AG09309 (cell line): ENCODE results near the gene MRPL54.

Experiments used
- DNase-seq: peaks from one replicate; pipeline ENCODE4 v3.0.0-alpha.2; 2010; ENCODE audit warnings: low read depth
- H3K4me3 ChIP-seq: 2 replicates; pipeline ENCODE4 v1.5.1; 2011; ENCODE audit warnings: mild to moderate bottlenecking, low read depth, low read length, moderate library complexity; ENCODE audit not compliant: control insufficient read depth
- CTCF ChIP-seq: IDR thresholded peaks from 2 replicates; pipeline ENCODE4 v1.5.1; 2011; ENCODE audit warnings: mild to moderate bottlenecking, low read depth, low read length, inconsistent platforms; ENCODE audit not compliant: insufficient read depth, control insufficient read depth; ENCODE audit errors: missing control alignments

The MRPL54 gene

GRCh38 chr19:3803114-3803888, 40.8 kb downstream of the MRPL54 start:
- no peak for TF ChIP-seq CTCF
- DNase-seq = no peak
- no peak overlapping the region for H3K4me3 ChIP-seq

DNA sequence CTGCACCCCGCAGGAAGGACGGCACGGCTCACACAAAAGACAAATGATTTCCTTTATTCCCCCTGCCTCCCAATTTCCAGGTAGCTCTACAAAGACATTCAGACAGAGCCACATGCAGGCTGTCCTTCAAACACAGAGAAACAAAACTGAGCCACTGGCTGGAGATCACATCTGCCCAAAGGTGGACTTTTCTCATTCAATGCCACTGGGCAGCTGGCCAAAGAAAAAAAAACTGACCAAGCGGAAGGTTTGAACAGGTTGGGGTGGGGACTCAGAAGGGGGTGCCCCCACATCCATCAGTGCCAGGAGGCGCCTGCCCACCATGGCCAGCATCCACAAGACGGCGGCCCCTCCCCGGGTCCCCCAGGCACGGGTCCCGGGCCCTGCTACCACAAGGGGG, 41.5 kb downstream of the MRPL54 start:
- DNase-seq = no peak
- no peak for TF ChIP-seq CTCF
- no peak overlapping the region for H3K4me3 ChIP-seq

GRCh38 chr19:3804429-3804828, 41.9 kb downstream of the MRPL54 start:
- no peak for TF ChIP-seq CTCF
- no peak overlapping the region for H3K4me3 ChIP-seq

GRCh38 chr19:3805859-3806258, 43.4 kb downstream of the MRPL54 start:
- no peak for DNase-seq
- no peak overlapping the region for H3K4me3 ChIP-seq
- no peak for TF ChIP-seq CTCF

More at GRCh38 chr19:3804429-3804828, 41.9 kb downstream of the MRPL54 start:
- no peak for DNase-seq

DNA sequence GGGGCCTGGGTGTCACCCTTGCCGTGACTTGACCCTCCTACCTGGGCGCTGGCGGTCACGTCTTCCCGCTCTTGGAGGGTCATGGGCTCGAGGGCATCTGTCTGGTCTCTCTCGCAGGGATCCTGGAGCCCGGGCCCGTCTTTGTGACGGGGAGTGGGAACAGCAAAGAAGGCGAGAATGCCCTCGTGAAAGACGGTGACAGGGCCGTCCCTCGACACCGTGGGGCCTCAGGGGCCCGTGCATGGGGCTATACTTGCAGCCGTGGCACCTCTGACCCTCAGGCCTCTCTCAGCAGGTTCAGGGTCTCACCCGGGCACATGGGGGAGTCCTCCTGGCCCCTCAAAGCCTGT, 44.6 kb downstream of the MRPL54 start:
- no peak overlapping the region for H3K4me3 ChIP-seq
- no peak for DNase-seq
- no peak for TF ChIP-seq CTCF

DNA sequence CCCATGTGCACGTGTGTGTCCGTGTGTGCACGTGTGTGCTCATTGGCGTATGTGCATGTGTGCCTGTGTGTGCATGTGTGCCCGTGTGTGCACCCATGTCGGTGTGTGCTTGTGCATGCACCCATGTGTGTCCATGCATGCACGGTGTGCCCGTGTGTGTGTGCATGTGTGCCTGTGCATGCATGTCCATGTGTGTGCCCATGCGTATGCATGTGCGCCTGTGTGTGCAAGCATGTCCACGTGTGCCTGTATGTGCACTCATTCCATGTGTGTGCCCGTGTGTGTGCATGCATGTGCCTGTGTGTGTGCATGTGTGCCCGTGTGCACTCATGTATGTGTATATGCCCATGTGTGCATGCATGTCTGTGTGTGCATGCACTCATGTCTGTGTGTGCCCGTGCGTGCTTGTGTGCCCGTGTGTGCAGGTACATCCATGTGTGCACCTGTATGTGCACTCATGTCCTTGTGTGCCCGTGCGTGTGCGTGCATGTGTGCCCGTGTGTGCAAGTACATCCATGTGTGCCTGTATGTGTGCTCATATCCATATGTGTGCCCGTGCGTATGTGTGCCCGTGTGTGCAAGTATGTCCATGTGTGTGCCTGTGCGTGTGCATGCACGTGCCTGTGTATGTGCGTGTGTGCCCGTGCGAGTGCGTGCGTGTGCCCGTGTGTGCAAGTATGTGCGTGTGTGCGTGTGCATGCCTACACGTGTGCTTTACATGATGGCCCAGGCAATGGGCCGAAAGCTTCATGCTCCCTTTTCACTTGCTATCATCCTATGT, 45.3 kb downstream of the MRPL54 start:
- no peak for TF ChIP-seq CTCF
- no peak for DNase-seq
- H3K4me3 ChIP-seq = no peak overlapping the region
